Measurements from ENCODE around the gene PMEPA1. TPM values are rescaled to one million over a fixed set of nuclear protein-coding genes. Genes with fewer than 3 reads are reported as not detected.

The PMEPA1 gene, protein sequence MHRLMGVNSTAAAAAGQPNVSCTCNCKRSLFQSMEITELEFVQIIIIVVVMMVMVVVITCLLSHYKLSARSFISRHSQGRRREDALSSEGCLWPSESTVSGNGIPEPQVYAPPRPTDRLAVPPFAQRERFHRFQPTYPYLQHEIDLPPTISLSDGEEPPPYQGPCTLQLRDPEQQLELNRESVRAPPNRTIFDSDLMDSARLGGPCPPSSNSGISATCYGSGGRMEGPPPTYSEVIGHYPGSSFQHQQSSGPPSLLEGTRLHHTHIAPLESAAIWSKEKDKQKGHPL
- total RNA-seq (2.4 and 8.8 TPM in 2 replicates), polyA plus RNA-seq (10.5 and 10.9 TPM in 2 replicates)

DNA sequence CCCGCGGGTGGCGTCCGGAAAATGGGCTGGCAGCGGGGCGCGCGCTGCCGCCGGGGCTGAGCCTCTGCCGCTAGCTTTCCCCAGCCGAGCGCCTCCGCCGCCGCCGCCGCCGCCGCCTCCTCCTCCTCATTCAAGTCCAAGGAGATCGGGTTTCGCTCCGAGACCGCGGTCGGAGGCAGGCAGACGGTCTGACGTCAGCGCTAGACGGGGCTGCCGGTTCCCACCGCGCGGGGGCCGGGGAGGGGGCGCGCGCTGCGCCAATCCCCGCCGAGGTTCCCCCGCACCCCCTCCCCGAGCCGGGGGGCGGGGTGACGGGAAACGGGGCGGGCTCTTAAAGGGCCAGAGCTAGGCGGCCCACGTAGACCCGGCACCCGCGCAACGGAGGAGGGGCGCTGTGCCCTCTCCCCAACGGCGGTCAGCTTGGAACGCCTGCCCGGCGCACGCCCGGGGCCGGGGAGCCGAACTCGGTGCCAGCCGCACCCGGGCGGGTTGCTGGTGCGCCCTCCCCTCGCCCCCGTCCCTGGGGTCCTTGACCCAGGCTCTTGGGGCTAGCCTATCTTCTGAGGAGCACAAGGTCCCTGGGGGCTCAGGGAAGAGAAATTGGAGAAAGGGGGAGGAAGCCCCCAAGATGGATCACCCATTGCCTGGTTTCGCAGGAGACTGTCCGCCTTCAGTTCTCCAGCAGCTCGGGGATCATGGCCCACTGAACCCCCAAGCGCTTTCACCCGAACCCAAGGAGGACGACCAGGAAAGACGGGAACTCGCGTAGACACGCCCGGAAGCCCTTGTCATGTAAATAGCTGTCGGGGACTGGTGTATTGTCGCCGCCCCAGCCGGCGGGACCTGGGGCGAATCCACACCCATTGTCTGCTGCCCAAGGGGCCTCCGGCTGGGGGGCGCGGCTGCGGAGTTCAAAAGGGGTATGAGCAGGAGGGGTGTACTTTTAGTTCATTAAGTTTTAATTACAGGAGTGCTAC lies at the start of gene PMEPA1:
Gene PMEPA1 (minus strand): TSS at position 193 of the 977 bp plus-strand sequence. CDS start 433 bp downstream, outside the sequence.
- TF ChIP-seq CTCF (IDR thresholded peaks at IDR 0.05; ENCODE audit: low read depth, low read length) = no peak
- no peaks in the 10 kb centered on the region for H3K9me3 ChIP-seq (ENCODE audit: low read depth)
- peaks cover 11% of the 10 kb centered on the region for H3K4me1 ChIP-seq (ENCODE audit: low read depth)
- peak within 1 kb of the TSS; percentile 16 for H3K27ac ChIP-seq
- DNase-seq (ENCODE audit: low read depth in 1 of 2, low spot score in 1 of 2) = peak; percentile 97 to 98
- H3K4me3 ChIP-seq = peak within 1 kb of the TSS; percentile 67
- H3K27me3 ChIP-seq = peaks cover 8% of the 10 kb centered on the region
- no peaks in the 10 kb centered on the region for H3K36me3 ChIP-seq

- Histone ChIP-seq H3K4me3 (no peak overlapping the region), H3K9me3 (ENCODE audit: low read depth) (no peaks in the 10 kb centered on the region), H3K36me3 (no peaks in the 10 kb centered on the region), H3K27ac (no peak overlapping the region), H3K4me1 (ENCODE audit: low read depth) (no peaks in the 10 kb centered on the region), H3K27me3 (no peaks in the 10 kb centered on the region)
- DNase-seq (ENCODE audit: low read depth in 1 of 2, low spot score in 1 of 2) = no peak
- TF ChIP-seq CTCF (IDR thresholded peaks at IDR 0.05; ENCODE audit: low read depth, low read length) = no peak
Measured at GRCh38 chr20:57757767-57758166, 48.0 kb upstream of the PMEPA1 start.

DNA sequence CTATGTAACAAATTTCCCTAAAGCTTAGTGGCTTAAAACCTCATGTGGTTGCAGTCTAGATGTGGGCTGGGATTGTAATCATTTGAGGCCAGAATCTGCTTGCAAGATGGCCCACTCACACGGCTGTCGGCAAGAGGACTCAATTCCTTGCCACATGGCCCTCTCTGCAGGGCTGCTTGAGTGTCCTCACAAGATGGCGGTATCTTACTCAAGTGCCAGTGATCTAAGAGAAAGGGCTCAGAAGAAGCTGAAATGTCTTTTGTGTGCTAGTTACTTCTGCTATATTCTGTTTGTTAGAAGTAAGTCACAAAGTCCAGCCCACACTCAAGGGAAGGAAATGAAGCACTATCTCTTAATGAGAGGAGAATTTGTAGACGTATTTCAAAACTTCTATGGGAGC lies 47.1 kb upstream of the PMEPA1 start:
- Histone ChIP-seq H3K4me1 (ENCODE audit: low read depth) (no peaks in the 10 kb centered on the region), H3K27me3 (no peaks in the 10 kb centered on the region), H3K27ac (no peak overlapping the region), H3K4me3 (no peak overlapping the region), H3K36me3 (no peaks in the 10 kb centered on the region), H3K9me3 (ENCODE audit: low read depth) (no peaks in the 10 kb centered on the region)
- DNase-seq (ENCODE audit: low read depth in 1 of 2, low spot score in 1 of 2) = no peak
- no peak for TF ChIP-seq CTCF (IDR thresholded peaks at IDR 0.05; ENCODE audit: low read depth, low read length)

DNA sequence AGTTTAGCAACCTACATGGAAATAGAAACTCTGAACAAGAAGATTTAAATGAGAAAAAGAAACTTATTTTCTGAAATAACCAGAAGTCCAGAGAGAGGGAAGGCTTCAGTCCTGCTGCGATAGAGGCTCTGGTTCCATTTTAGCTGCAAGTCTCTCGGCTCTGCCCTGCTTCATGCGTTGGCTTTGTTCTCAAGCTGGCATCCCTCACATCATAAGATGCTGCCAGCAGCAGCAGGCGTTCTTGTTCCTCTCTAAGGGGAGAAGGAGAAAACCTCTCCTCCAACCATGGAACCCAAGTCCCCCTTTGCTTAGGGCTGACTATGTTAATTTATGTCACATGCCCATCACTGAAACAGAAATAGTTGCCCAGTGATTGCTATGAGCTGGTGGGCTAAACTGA lies 46.4 kb upstream of the PMEPA1 start:
- Histone ChIP-seq H3K4me3 (no peak overlapping the region), H3K9me3 (ENCODE audit: low read depth) (no peaks in the 10 kb centered on the region), H3K27ac (no peak overlapping the region), H3K36me3 (no peaks in the 10 kb centered on the region), H3K27me3 (no peaks in the 10 kb centered on the region), H3K4me1 (ENCODE audit: low read depth) (no peaks in the 10 kb centered on the region)
- no peak for TF ChIP-seq CTCF (IDR thresholded peaks at IDR 0.05; ENCODE audit: low read depth, low read length)
- DNase-seq (ENCODE audit: low read depth in 1 of 2, low spot score in 1 of 2) = no peak

GRCh38 chr20:57755609-57756008 lies 45.8 kb upstream of the PMEPA1 start:
- H3K9me3 ChIP-seq (ENCODE audit: low read depth) = no peaks in the 10 kb centered on the region
- no peaks in the 10 kb centered on the region for H3K27me3 ChIP-seq
- H3K4me1 ChIP-seq (ENCODE audit: low read depth) = no peaks in the 10 kb centered on the region
- no peak overlapping the region for H3K27ac ChIP-seq
- TF ChIP-seq CTCF (IDR thresholded peaks at IDR 0.05; ENCODE audit: low read depth, low read length) = no peak
- no peaks in the 10 kb centered on the region for H3K36me3 ChIP-seq
- DNase-seq (ENCODE audit: low read depth in 1 of 2, low spot score in 1 of 2) = no peak
- no peak overlapping the region for H3K4me3 ChIP-seq
